Stimulated activated CD8-positive, alpha-beta memory T cell treated with anti-CD3 and anti-CD28 coated beads, Interleukin-2, amount 100 ng/mL, for 48 hours (primary cell): ENCODE data around the gene AQP7.
"Not testable (repeated sequence)": the region's sequence is repeated elsewhere in the genome, so short reads cannot be mapped to it uniquely, and the experiment has no call there.

Experiments used
- DNase-seq, 2 donors: peaks; one replicate each; pipeline ENCODE4 v3.0.0-alpha.2; 2020; ENCODE audit warnings: low read depth in 2 of 2

The AQP7 gene

GRCh38 chr9:33402371-33402770 is at the start of gene AQP7:
TSS of gene AQP7 (minus strand) at chr9:33402568. CDS start at chr9:33401262, 1,306 bp downstream.
- DNase-seq = not testable (repeated sequence)

GRCh38 chr9:33450621-33451146 is 48.3 kb upstream of the AQP7 start:
- no peak for DNase-seq

- no peak for DNase-seq
Measured at GRCh38 chr9:33449715-33450114, 47.3 kb upstream of the AQP7 start.

- no peak for DNase-seq
Measured at GRCh38 chr9:33447799-33448553, 45.6 kb upstream of the AQP7 start.

DNA sequence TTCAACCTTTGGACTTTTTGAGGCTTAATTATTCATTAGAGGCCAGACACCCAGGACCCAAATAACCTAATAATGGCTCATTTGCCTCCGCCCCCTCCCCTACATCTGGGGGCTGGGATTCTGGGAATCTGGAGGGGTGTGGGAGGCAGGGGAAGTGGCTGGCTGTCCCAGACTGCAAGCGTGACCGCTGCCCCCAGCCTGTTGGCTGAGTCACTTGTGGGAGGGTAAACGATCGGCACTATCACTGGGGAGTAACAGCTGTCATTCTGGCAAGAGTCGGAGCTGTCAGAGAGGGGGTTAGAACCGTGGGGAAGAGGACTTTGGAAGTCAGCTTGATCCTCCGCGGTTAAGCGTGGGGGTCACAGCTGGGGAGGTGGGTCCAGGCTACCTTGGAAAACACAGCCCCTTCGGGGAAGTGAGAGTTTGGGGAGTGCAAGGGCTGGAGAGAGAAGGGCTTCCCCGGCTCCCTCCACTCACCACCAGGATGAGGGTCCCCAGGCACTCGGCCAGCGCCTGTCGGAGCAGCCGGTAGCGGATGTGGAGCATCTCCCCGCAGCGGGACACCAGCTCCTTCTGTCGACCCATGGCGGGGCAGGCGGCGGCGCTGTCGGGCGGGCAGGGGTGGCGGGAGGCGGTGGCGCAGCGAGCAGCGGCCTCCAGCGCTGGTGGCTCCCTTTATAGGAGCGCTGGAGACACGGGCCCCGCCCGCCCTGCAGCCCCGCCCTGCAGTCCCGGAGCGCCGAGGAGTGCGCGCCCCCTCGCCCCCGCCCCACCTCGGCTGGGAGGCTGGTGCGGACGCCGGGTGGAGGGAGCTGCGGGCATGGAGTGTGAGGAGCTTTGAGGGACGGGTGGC is 44.8 kb upstream of the AQP7 start, which contains the start of gene AQP3:
Gene AQP3, minus strand, starts transcription at position 648 of the 853 bp plus-strand sequence. Its CDS starts 63 bp downstream, at position 585.
- DNase-seq = peak in 1 of 2 donors; percentile 45

- DNase-seq = peak in 1 of 2 donors; percentile 16
Measured at GRCh38 chr9:33446240-33446945, 44.0 kb upstream of the AQP7 start.

GRCh38 chr9:33445389-33446239 is 43.2 kb upstream of the AQP7 start:
- no peak for DNase-seq

DNA sequence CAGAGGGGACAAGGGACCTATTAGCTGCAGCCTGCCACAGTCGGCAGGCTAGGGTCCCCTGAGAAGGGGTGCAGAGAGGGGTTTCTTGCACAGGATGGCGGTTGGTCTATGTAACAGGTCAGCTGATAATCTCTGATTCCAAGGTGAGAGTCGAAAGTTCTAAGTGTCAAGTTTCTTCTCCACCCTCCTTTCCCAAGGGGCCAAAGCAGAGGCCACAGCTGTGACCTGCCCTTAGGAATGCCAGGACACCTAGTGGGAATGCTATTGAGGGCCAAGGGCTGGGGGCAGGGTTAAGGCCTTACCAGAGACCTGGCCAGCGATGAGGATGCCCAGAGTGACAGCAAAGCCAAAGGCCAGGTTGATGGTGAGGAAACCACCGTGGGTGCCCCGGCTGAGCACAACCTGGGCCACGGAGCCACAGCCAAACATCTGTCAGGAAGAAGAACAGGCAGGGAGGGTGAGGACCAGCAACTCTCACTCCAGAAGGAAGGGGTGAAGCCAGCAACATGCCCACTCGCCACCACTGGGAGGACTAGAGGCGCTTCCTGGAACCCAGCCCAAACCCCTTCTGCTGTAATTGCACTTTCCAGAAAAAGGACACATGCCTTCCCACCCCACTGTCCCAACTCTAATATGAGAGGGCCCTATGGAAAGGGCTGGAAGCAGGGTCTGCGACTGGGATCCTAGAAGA is 41.2 kb upstream of the AQP7 start:
- DNase-seq = no peak

GRCh38 chr9:33443047-33443446 is 40.7 kb upstream of the AQP7 start:
- no peak for DNase-seq

- no peak for DNase-seq
Measured at GRCh38 chr9:33442125-33442524, 39.8 kb upstream of the AQP7 start.

GRCh38 chr9:33440609-33441008 is 38.2 kb upstream of the AQP7 start:
- DNase-seq = no peak

DNA sequence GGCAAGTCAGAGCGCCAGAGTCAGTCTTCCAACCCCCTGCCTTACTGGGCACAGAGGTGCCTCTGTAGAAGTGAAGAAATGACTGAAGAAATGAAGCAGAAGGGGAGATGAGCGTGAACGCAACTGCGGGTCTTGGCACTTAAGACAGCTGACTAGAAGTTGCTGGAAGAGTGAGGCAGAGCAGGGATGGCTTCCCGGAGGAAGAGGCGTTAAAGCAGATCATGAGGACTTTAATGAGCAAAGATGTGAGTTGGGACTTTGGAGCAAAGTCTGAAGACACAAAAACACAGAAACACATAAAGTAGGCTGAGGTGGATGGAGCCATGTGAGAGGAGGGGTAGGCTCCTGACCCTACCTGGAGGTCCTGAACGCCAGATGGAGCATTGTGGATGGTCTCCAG is 37.8 kb upstream of the AQP7 start:
- no peak for DNase-seq

DNA sequence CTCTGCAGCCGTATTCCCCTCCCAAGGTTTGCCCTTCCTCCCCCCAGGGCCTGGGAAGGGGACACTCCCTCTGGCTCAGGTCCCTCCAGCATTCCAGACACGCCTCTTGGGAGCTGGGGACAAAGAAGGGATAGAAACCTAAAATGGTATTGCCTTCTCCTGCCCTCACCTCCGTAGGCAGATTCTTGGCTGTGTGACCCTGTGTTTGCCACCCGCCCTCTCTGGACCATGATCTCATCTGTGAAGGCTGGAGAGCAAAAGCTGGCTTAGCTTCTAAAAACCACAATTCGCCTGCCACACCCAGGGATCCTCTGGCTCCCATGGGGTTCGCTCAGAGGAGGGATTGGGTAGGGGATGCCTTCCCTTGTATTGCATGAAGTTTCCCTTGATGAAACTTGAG is 37.4 kb upstream of the AQP7 start:
- DNase-seq = no peak

DNA sequence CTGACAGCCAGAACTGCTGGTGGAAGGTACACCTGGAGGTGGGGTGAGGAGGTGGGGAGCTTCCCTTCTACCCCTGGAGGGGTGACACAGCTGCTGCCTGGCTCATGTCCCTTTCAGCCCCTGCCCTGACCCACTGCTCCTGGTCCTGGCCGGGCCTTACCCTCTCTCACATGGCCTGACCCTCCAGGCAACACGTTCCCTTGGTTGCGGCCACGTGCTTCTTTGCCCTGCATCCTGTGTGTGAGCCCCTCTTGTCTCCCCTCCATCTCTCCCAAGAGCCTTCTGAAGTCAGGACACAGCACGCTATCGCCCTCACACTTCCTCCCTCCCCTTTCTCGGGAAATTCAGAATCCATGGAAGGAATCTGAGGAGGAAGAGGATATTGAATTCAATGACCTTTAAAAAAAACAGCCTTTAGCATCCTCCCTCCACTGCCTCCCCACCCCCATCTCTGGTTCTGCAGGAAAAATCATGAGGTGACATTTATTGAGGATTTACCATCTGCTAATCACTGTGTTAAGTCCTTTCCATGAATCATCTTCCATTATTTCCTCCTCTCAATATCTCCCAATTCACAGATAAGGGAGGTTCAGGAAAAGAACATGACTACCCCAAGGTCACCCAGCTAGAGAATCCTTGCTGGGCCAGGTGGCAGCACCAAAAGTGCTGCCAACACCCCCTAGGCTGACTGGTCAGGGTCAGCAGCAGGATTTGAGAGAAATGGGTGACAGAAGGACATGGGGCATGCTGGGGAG is 36.7 kb upstream of the AQP7 start:
- no peak for DNase-seq

- no peak for DNase-seq
Measured at GRCh38 chr9:33437898-33438297, 35.5 kb upstream of the AQP7 start.

GRCh38 chr9:33437205-33437604 is 34.8 kb upstream of the AQP7 start:
- no peak for DNase-seq

GRCh38 chr9:33436445-33436844 is 34.1 kb upstream of the AQP7 start:
- DNase-seq = no peak

- no peak for DNase-seq
Measured at GRCh38 chr9:33435821-33436277, 33.5 kb upstream of the AQP7 start.

DNA sequence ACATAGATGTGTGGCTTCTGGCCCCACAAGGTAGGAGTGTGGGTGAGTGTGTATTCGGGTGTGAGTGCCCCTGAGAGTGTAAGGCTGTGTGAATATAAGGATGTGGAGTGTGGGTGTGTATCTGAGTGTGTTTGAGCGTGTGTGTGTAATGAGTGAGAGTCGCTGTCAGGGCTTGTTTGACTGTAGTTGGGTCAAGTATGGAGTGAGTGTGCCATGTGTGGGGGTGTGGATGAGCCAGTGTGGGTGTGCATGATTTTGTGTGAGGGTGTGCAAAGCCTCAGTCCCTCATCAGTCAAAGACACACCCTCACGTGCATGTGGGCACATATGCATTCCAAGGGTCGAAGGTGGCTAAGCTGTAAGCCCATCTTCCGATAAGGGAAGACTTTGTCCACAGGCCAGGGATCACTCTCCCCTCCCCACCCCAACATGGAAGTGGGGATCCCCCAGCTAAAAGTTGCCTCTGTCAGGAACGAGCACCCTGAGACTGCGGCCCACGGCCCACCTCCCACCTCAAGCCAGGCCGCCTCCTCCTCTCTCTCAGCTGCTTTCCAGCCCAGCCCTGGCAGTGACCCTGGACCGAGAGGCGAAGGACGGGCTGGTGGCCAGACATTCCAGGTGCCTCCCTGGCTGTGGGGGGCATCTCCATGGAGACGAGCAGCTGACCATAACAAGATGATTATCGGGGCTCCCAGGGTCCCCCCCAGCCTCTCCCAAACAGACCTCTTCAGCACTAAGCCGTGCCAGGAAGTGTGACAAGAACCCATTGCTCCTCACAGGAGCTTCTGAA is 32.1 kb upstream of the AQP7 start:
- no peak for DNase-seq
